NCI-H1048 (cell line): ENCODE measurements around the gene THAP9.
"Not testable (repeated sequence)": the region's sequence is repeated elsewhere in the genome, so short reads cannot be mapped to it uniquely, and the experiment has no call there.

ENCODE experiments used
- DNase-seq: peaks from one replicate; lab custom pipeline; 2025; lab: John Stamatoyannopoulos, UW

Gene THAP9

DNA sequence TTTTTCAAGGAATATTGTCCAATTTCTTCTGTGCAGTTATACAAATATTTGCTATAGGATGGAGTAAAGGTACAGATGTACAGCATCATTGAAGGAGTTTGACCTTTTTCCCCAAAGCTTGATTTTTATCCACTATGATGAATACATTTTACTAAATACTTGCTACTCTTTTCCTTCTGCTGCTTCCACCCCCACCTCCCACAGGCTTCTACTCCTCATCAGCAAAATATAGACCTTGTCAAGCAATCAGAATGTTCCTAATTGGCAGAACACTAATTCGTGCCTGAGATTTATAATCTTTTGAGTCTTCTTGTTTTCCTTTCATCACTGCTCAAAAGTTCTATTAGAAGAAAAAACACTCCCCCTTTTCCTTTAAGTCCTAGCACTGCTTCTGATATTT is 3.8 kb upstream of the THAP9 start:
- no peak for DNase-seq

GRCh38 chr4:82898322-82899243 is 2.0 kb upstream of the THAP9 start:
- DNase-seq: no peak

DNA sequence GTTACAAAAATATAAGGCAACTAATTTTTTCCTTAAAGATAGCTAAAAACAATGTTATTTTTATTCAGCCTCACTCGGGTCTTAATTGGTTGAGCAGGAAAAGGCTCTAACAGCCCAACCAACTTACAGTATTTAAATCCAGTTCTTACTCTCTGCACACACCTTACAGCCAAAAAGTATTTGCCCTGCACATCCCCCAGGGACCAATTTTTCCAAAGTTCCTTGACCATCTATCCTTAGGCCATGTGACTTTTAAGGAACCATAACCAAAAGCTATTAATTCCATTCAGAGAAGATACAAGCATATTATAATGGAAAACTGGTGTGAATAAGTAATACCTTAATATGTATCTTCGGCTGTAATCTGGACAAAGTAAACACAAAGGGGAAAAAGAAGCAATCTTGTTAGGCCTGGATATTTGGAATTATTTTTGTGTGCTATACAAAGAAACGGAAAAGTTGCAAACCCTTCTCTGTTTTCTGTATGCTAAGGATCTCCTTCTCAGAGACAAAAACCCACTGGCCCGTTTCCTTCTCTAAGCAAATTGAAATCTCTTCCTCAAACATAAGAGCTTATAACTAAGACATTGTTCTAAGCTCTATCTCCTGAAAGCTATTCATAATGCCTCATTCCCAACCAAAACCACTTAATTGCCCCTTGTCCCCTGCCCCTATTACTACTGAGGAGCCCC is 1.0 kb upstream of the THAP9 start:
- no peak for DNase-seq

DNA sequence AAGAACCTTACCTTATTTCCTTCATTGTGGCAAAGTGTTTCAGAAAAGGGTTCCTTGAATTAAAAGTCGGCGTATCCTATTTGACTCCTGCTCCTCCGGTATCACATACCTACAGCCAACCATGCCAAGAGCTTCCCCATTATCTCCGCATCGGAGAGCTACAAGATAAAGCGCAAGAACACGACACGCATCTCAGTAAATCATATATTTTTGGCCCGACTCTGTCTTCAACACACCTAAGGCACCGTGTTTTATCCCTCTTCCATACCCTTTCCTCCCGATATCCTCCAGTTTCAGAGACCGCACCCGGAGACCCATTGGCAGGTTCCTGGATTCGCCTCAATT is 497 bp upstream of the THAP9 start:
- DNase-seq: no peak

DNA sequence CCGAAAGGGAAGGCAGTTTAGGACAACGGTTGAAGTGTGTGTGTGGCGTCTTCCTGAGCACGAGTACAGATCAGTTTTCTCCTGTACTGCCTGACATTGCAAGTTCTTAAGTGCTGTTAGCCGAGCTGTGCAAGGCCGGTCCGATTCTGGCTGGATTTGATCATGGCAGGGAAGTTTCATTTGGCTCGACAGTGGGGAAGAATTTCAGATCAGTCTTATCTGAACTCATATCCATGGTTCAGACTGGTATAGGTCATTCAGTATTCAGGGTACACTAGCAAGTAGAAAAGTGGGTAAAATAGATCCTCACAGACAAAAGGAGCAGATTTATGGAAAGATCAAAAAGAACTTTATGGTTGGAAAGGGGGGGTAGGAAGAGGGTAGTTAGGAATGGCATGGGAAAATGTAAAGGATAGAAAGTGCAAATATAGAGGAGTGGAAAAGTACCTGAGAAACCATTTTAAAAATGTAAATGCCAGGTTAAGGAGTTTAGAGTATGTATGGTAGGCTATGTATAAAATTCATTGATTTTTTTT is 716 bp downstream of the THAP9 start:
- DNase-seq: peak; percentile 60

- no peak for DNase-seq
Measured at GRCh38 chr4:82903737-82904136, 3.2 kb downstream of the THAP9 start.

GRCh38 chr4:82905205-82905604 is 4.7 kb downstream of the THAP9 start:
- DNase-seq: no peak

- DNase-seq: no peak
Measured at GRCh38 chr4:82906469-82906868, 5.9 kb downstream of the THAP9 start.

- no peak for DNase-seq
Measured at GRCh38 chr4:82909326-82909725, 8.8 kb downstream of the THAP9 start.

DNA sequence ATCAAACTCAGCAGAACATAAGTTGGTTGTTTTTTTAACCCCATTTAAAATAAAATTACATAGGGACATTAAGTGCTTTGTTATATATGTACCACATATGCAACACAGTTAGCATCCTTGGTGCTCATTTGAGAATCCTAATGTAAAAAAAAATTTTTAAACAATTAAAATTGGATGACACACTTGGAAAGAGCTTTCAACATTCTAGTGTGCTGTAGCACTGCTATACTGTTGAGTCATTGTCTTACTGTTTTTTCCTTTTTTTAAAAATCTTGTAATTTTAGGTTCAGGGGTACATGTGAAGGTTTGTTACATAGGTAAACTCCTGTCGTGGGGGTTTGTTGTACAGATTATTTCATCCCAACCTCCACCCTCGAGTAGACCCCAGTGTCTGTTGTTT is 12.8 kb downstream of the THAP9 start:
- DNase-seq: no peak

- not testable (repeated sequence) for DNase-seq
Measured at GRCh38 chr4:82913968-82914367, 13.4 kb downstream of the THAP9 start.

DNA sequence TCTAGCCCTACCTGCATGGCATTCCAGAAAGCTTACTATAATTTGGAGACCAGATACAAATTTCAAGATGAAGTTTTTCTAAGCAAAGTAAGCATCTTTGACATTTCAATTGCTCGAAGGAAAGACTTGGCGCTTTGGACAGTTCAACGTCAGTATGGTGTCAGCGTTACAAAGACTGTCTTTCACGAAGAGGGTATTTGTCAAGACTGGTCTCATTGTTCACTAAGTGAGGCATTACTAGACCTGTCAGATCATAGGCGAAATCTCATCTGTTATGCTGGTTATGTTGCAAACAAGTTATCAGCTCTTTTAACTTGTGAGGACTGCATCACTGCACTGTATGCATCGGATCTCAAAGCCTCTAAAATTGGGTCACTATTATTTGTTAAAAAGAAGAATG is 17.6 kb downstream of the THAP9 start:
- no peak for DNase-seq

GRCh38 chr4:82919386-82919785 is 18.9 kb downstream of the THAP9 start:
- no peak for DNase-seq

DNA sequence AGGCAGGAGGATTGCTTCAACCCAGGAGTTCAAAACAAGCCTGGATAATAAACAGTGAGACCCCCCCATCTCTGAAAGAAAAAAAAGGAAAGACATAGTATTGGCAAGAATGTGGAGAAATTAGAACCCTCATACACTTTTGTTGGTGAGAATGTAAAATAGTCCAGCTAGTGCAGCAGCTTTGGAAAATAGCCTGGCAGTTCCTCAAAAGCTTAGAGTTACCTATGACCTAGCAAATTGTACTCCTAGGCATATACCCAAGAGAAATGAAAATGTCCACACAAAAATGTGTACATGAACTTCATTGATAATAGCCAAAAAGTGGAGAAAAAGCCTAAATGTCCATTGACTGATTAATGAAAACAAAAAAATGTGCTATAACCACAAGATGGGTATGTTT is 21.3 kb downstream of the THAP9 start:
- DNase-seq: no peak

DNA sequence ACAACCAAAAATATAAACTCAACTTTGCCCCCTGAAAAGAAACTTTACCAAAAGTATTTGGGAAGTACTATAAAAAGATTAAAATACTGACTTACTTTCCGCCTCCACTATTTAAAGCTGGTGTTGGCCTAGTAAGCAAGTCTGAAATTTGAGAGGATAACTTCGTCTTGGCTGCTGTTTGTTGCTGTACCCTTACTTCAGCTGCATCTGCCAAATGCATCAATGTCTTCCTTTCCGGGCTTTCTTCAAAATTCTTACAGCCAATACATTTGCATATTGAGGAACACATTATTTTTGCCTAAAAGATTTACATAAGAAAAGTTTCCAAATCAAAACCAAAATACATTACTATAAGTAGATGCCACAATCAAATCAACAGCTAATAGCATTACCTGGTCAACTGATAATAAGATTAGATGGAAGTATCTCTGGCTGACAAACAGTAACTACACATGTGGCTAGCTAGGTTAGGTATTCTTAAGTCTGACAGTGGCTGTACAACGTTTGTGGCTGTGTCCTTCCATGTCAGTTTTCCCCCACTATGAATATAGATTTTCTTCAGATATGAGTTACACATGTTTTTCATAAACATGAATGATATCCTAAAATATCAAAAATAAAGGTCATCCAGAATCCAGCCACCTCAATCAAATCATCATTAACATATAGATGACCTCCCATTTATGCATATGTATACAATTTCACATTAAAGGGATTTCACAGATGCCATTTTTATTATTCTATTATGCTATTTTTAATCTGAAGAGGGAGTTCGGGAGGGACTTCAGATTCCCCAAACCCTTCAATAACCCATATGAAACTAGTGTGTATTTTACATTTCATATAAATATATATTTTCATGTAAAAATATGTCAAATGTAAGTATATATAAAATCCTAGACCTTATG is 30.6 kb downstream of the THAP9 start:
- DNase-seq: no peak

DNA sequence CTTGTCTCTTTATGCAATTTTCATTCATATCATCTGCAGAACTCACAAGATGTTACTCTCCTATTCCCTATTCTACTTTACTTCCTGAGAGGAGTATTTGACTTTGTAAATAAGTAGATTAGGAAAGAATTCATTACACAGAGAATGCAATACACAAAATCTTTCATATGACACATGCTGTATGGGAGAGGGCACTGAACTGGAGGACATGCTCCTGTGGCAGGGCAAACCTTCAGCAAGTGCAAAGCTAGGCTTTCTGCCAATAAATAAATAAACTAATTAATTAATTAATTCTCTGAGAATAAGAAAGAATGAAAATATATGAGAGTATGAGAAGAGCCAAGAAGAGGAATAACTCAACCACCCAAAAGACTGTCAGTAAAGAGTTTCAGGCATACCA is 33.9 kb downstream of the THAP9 start:
- no peak for DNase-seq

- DNase-seq: no peak
Measured at GRCh38 chr4:82939414-82939813, 38.9 kb downstream of the THAP9 start.

- no peak for DNase-seq
Measured at GRCh38 chr4:82947498-82947897, 47.0 kb downstream of the THAP9 start.

- DNase-seq: no peak
Measured at GRCh38 chr4:82948647-82949204, 48.2 kb downstream of the THAP9 start.

DNA sequence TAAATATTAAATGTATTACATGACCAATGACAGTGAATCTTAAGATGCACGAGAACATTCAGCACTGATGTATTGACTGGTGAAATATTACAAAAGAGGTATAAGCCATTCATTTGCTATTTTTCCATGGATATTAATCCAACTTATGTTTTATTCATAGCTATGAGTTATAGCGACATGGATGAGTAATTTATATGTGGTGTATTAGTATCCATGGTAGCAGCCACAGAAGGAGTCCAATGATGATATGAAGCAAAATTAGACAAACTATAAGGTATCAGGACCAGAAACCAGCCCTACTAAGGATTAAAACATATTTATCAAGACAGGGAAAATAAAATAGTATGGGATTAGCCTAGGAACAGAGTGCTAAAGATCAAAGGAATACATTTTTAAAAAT is 50.7 kb downstream of the THAP9 start:
- no peak for DNase-seq

GRCh38 chr4:82954212-82954611 is 53.7 kb downstream of the THAP9 start:
- no peak for DNase-seq

DNA sequence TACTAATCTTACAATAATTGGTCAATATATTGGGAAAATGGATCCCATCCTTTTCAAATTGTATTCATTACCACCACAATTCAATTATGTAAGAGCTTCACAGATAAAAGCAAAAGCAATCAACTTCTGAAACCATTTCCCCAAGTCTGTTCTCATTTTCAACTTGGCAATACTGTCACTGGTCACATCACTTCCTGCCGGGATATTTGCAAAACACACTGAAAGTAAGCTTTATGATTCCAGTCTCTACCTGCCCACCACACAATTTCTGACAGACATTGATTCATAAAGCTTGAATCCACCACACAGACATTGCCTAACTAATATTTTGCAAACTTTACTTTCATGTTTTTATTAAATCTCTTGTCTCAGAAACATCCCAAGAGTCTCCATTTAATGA is 56.5 kb downstream of the THAP9 start:
- no peak for DNase-seq
